Esophagus mucosa (tissue), 1 donor: Measurements from ENCODE around the gene POLR2L. TPM values are rescaled to one million over a fixed set of nuclear protein-coding genes. Genes with fewer than 3 reads are reported as not detected.

ENCODE experiments used
- ATAC-seq: fragments of 200-7000 bp; cut with Tn5 transposase; one replicate; pipeline ENCODE4 v1.9.1; 2020
- total RNA-seq: library from RNA; stranded (reverse); gene quantifications from one replicate; pipeline ENCODE4 v1.2.4, GENCODE V29; 2023
- donor health status: DM: yes; HTN: yes; CAD: no.

Gene POLR2L
- total RNA-seq, 1 donor from 2014 or later, result 177 TPM

DNA sequence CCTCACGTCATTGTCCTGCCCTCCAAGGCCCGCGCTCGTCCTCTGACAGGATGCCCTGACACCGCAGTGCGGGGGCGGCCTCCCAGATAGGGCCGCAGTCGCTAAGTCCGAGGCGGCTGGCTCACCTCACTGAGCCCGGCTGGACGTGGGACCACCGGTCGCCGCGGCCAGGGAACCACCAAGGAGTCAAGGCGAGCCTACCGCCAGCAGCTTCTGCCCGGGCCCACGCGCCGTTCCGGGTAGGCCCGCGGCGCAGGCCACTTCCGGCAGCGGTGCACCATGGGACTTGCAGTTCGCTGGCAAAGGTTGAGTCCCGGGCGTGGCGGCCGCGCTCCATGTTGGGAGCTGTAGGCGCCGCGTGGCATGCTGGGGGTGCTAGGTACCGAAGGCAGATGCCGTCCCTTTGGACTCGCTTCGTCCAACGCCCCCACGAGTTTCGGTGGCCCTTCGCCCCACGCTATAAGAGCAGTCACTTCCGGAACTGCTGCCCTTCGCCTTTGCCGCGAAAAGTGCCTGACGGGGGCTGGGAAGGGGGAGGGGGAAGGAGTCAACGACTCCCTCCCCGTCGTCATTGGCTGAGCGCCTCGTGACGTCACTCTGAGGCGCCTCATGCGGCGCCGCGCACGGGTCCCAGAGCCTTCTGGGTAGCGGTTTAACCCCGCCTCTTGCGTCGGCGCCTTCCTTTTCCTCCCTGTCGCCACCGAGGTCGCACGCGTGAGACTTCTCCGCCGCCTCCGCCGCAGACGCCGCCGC lies 32.9 kb downstream of the POLR2L start, which contains the start of gene RPLP2:
RPLP2 (plus strand) TSS at position 681 of the 753 bp plus-strand sequence. CDS start 268 bp downstream, outside the sequence.
- peak; percentile 89 for ATAC-seq

DNA sequence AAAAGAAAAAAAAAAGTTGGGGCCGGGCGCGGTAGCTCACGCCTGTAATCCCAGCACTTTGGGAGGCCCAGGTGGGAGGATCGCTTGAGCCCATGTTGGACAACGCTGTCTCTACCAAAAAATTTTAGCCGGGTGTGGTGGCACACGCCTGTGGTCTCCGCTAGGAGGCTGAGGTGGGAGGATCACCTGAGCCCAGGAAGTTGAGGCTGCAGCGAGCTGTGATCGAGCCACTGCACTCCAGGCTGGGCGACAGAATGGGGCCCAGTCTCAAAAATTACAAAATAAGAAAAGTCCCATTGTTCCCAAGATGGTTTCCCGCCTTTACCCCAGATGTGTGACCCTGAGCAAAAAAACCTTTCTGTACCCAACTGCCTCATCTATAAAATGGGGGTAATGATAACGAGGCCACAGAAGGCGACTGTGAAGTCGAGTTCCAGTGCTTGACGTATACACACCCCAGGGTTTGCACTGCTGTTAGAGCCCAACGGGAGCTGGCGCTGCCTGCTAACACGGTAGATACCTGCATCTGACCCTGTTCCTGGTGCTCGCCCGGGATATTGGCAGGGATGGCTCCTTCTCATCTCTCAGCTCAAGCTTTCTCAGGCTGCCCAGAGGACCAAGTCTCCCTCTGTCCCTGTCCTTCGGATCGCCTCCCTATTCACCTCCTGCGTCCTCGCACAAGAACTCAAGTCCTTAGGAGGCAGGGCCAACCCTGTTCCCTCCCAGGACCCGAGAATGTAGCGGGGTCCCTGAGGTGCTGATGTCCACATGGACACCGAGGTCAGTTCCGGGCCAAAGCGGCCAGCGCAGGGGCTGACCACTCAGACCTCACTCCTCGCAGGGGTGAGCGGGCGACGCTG lies 33.7 kb downstream of the POLR2L start:
- ATAC-seq, result peak; percentile 0

DNA sequence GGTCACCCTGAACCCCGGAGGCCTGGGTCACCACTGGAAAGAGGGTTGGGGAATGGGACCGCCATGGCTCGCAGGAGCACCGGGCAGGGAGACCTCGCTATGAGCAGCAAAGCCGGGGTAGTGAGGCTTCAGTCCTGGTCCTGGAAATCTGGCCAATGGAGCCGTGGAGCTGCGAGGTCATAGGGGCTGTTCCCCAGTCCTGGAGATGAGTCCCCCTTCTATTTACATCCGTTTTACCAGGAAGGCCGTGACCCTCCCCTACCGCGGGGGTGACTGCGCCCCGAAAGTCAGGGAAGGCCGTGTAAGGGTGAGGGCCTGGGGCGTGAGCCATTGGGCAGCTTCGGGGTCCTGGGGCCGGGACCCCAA lies 37.7 kb downstream of the POLR2L start:
- no peak for ATAC-seq

DNA sequence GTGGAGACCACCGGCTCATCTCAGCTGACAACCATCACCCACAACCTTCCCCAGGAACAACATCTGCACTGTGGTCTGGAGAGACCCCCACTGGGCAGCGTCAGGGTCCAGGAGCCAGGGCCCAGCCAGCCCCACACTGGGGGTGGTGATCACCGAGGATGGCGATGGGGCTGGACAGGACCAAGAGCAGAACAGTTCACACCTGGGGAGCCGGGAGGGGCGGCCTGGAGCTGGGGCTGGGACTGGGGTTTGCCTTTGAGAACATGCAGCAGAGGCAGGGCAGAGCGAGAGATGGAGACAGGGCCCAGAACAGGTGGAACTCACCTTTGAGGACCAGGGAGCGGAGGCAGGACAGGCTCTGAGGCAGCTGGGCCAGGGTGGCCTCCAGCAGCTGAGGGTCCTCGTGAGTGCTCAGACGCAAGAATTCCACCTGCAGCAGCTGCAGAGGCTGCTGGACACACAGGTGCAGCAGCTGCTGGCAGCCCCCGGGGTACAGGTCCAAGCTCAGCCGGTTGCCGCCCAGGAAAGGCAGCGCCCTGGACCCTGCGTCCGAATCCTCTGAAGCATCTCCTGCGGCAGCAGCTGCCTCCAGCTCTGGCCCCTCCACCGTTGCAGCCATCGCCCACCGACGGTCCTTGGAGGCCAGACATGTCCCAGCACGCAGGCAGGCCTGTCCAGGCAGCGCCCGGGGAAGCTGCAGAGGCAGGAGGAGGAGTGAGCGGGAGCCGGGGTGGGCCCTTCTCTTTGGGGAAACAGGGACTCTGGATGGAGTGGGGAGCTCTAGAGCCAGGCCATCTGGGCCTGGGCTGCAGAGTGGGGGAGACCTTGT lies 38.3 kb downstream of the POLR2L start:
- peak; percentile 27 for ATAC-seq

DNA sequence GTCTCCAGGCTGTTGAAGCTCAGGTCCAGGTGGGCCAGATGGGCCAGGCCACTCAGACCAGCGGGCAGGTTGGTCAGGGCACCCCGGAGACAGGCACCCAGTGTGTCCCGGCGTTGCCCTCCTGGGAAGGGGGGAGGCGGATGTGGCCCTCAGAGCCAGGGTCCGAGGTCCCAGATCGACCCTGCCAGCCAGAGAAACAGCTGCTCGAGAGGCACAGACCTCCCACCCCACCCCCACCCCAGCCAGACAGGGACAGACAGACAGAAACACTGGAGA lies 38.9 kb downstream of the POLR2L start:
- no peak for ATAC-seq

DNA sequence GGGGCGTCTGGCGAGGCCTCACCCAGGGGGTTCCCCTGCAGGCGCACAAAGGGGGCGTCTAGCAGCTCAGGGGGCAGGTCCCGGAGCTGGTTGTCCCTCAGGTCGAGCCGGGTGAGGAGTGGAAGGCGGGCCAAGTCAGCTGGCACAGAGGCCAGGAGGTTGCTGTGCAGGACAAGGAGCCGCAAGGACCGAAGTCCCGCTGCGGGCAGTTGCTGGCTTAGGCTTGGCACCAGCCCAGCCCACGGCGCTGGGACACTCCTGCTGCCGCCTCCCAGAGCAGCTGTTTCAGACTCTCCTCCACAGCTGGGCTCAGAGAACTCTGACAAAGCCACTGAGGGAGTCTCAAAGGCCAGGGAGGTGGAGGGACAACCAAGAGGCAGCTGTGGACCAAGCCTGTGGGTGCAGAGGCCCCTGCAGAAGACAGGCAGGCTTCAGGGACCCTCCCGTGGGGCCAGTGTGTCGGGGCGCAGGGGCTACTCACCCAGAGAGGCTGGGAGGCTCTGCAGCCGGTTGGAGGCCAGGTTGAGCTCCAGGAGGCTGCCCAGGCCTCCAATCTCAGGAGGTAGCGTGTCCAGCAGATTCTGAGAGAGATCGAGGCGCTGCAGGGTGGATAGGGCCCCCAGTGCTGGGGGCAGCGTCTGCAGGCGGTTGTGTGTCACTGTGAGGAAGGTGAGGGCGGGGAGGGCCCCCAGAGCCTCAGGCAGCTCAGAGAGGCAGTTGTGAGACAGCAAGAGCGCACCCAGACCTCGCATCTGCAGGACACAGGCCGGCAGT lies 39.4 kb downstream of the POLR2L start:
- ATAC-seq, result no peak

DNA sequence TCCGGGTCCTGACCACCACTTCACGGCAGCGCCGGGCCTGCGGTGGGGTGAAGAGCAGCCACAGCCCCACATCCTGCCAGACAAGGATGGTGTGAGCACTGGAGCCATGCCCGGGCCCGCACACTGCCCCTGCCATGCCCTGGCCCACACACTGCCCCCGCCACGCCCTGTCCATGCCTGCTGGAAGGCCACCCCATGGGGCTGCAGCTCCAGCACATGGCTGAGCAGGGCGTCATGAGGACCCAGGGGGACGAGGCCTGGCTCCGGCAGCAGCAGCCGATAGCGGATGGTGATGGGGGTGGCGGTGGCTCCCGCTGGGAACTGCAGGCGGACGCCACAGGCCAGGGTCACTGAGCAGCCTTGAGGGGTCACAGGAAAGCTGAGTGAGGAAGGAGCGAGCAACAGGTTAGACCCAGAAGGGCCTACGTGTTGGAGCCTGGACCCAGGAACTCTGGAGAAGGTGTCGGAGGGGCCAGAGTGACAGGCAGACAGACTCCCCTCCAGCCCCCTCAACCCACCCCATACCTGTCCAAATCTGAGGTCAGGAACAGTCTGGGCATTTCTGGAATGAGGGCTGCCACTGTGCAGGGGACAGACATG lies 40.2 kb downstream of the POLR2L start:
- no peak for ATAC-seq

DNA sequence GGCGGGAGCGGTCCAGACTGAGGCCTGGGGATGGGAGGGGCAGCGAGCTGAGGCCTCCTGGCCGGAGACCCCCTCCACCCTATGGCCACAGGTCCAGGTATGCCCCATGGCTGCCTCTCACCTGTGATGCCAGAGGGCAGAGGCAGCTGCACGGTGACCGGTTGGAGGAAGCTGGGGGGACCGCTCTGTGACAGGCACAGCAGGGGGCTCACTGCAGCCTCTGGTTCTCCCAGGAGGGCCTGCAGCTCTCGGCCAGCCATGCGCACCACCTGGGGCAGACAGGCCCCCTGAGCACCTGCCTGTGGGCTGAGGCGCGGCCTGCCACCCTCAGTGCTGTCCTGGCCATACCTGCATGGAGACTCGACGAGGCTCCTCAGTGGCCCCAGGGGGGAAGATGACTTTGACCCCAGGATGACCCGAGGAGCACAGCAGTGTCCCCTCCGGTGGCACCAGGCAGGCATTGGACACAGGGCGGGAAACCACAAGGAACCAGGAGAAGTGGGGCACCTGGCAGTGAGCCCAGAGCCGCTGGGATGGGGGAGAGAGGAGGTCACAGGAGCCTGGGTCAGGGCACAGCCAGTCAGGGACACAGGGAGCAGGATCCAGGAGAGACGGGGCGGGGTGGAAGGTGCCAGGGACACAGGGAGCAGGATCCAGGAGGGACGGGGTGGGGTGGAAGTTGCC lies 41.1 kb downstream of the POLR2L start:
- no peak for ATAC-seq

DNA sequence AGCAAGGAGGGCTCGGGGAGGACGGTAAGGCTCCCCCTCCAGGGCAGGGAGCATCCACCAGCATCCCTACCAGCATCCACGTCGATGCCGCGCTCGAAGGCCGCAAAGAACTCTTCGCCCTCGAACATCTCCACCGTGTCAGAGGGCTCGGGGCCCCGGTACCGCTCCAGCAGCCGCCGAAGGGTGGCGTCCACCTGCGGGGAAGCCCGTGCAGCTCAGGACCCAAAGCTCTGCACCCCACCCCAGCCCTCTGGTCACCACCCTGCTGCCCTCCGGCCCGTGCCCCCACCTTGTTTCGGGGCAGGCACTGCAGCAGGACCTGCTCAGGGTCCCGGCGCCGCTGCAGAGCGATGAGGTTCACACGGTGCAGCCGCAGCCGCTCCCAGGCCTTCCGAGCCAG lies 41.9 kb downstream of the POLR2L start:
- no peak for ATAC-seq

DNA sequence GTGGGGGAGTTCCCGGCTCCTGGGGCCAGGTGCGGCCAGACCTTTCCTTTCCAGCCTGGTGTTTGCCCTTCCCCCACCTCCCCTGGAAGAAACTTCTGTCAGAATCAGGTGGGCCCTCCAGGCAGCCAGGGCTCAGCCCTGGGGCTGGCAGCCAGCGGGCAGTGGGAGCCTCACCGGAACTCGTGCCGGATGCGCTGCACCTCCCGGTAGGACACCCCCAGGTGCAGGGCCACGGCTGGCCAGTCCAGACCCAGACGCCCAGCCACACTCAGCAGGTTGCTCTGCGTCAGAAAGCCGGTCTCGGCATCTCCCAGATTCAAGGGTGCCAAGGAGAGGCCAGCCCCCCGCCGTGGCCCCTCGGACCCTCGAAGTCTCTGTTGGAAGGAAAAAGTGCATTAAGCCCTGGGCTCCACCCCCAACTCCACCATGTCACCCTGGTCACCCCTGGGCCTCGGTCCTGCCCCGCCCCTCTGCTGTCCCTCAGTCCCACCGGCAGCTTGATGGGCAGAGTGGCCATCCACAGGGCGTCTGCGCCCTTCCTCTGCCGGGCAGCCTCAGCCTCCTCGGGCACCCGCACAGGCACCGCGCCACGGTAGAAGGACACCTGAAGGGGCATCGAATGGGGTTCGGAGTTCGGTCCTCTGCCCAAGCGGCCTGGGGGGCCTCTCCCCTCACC lies 42.5 kb downstream of the POLR2L start:
- no peak for ATAC-seq

DNA sequence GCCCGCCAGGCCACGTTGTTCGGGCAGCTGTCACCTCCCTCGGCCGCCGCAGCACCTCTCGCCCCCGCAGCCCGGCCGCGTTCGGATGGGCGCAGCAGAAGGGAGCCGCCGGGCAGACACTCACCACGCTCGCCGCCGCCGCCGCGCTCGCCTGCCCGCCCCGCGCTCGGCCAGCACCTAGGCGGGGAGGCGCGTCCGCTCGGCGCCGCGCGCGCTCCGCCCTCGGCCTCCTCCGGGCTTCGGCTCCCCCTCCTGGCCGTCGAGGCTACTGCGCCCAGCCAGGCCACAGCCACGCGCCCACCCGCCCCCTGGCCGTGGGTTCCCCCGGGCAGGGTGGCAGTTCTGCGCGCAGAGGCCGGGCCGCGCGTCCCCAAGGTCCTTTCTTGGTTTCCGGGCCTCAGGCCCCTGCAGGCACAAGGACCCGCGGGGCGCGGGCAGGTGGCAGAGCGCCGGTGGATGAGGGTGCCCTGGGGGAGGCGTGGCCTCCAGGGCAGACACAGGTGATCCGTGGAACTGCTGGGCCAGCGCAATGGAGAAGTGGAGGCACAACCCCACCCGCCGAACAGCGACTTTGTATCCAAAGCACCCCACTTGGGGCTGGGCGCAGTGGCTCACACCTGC lies 44.1 kb downstream of the POLR2L start, which contains the start of gene SLC25A22:
SLC25A22 (minus strand) TSS at position 189 of the 621 bp plus-strand sequence. CDS start 3,275 bp downstream, outside the sequence.
- ATAC-seq, result peak; percentile 68

DNA sequence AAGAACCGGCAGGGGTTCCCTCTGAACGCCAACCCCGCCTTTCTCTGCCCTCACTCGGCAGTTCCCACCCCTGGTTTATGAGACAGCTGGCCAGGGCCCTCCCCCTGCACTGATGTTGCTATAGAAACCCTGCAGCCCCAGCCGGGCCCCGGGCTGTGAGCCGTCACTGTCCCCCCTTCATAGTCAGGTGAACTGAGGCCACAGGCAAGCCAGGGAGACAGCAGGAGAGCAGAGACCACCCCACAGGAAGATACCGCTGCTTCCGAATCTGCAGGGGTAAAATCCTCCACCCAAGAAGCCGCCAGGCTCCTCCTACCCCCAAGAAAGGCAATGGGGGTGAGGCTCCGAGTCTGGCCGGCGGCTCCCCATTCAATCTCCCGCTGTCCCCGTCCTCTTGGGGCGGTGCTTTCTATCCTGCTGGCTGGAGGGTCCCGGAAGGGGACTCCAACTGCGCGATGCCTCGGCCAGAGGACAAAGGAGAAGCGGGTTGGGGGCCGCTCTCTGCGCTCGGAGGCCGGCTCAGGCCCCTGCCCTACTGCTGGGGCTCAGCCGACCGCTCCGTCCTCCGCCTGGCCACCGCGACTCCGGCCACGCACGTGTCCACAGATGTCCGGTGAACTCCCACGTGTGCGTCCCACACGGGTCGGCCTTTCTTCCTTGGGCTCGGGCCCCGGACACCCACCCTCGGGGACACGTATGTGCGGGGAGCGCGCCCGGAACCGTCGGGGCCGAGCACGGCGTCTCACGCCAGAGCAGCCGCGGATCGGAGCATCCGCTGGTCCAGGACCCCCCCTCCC lies 44.8 kb downstream of the POLR2L start:
- ATAC-seq, result peak; percentile 30

DNA sequence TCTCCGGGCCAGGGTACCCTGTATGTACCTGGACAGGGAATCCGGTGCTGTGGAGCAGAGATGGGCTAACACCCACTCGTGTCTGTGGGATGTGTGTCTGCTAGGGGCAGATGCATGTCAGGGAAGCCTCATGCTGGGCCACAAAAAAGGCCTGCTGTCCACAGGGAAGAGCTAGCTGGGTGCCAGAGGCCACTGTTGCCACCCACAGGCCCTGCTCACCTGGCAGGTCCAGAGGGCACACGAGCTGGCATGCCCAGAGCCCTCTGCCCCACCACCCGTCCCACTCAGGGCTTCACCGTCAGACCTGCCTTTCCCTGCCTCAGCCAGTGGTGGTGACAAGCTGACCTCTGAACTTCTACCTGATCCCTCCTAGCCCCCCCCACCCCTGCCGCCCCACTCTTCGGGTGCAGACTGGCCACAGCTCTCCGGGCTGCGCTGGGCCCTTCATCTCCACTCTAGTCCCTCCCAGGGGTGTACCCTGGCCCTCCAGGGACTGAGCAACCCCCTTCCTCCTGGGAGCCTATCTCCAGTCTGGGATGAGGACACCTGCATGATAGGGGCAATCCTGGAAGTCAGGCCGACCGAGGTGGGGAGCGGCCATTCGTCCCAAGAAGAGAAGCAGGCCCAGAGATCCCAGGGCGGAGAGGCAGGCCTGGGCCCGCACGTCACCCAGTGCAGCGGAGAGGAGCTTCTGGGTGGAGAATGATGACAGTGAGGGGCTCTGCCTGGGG lies 45.6 kb downstream of the POLR2L start:
- peak; percentile 1 for ATAC-seq

DNA sequence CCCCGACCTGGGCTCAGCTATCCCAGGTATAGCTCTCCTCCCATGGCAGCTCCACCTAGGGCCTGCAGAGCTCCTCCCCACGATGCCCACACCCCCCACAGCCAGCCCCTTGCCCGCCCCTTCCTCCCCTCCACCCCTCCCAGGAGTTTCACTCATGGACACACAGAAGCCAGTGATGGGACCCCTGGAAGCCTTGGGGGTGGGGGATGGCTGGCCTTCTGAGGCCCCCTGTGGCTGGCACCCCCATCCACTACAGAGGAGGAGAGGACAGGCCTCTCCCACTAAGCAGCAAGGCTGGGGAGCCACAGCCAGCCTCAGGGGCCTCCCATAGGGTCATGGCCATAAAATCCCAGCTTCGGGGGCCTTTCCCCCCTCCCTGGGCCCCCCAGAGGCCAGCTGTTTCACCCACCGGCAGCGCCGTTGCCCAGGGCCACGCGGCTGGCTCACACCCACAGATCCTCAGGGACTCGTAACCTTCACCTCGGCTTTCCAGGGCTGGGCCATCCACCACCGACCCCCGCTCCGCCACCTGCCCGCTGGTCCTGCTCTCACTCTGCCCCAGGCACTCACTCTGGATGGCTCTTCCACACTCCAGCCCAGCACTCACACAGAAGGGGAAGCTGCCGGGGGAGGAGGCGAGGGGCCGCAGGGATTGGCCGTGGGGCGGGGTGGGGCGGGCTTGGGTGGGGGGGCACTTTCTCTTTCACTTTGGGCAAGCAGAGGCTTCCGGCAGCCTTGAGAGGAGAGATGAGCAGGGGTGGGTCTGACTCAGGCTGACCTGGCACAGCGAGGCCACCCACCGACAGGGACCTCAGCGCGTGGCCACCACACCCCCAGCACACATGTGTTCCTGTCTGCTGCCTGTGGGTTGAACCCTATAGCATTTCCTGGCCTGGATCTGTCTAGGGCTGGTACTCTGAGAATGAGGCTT lies 46.4 kb downstream of the POLR2L start:
- peak; percentile 21 for ATAC-seq

DNA sequence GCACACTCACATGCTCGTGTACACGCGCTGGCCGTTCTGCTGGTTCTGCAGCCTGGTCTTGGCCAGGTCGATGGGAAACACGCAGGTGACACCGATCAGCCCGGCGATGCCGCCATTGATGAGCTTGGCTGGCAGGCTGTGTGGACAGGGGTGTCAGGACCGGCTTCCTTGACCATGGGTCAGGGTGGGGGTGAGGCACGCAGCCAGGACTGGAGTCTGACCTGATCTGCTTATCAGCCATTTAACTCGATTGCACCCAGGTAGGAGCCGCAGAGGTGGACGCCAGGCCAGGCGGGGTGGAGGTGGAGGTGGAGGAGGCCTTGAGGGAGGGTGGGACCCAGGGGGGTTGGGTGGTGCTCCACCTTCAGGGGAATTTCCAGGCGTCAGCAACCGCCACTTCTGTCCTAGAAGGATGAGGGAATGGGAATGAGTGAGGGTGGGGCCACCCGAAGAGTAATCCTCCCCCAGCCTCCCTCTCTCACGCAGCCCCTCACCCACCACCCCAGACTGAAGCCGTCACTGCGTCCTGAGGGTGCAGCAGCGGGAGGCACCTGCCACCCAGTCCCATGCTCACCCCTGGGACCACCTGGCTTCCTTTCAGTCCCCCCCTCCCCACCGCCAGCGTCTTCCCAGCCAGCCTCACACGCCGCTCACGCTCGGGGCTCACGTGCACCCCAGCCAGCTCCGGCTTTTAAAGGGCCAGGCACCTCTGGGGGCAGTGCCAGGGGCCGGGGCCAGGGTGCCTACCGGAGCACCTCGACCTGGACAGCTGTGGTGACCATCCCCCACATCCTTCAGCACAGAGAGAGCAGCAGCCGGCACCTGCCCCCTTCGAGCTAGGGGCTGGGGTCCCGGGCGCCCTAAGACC lies 47.3 kb downstream of the POLR2L start:
- ATAC-seq, result no peak
